SK-N-SH treated with all-trans-retinoic acid at 6 μM for 48 hours (cell line): ENCODE data around the gene WIPI1.

Source experiments
- ATAC-seq: fragments of 200-7000 bp; cut with Tn5 transposase; 3 replicates; pipeline ENCODE4 v1.9.1; 2020; ENCODE audit warnings: mild to moderate bottlenecking, moderate library complexity
- ARNTL ChIP-seq: fragments of 450-650 bp; formaldehyde crosslinking; IDR thresholded peaks from 2 replicates; pipeline ENCODE4 v1.5.0; 2020; ENCODE audit warnings: low read depth, mild to moderate bottlenecking, moderate library complexity, borderline replicate concordance
- BACH2 ChIP-seq: fragments of 250-450 bp; sonication (Bioruptor Pico); IDR thresholded peaks from 2 replicates; pipeline ENCODE4 v1.9.0; 2021; ENCODE audit warnings: mild to moderate bottlenecking, borderline replicate concordance
- CREB5 ChIP-seq: fragments of 250-450 bp; sonication (Bioruptor Pico); IDR thresholded peaks from 2 replicates; pipeline ENCODE4 v1.5.1; 2020; ENCODE audit warnings: low read depth, mild to moderate bottlenecking, moderate library complexity
- CSDC2 ChIP-seq: fragments of 250-450 bp; sonication (Bioruptor Pico); IDR thresholded peaks from 2 replicates; pipeline ENCODE4 v1.5.0; 2020; ENCODE audit warnings: mild to moderate bottlenecking, moderate library complexity
- CSRNP3 ChIP-seq: fragments of 250-450 bp; sonication (Bioruptor Pico); IDR thresholded peaks from 2 replicates; pipeline ENCODE4 v1.5.1; 2021; ENCODE audit warnings: mild to moderate bottlenecking, moderate library complexity
- ESRRG ChIP-seq: fragments of 250-450 bp; sonication (Bioruptor Pico); IDR thresholded peaks from 2 replicates; pipeline ENCODE4 v1.6.1; 2021; ENCODE audit warnings: mild to moderate bottlenecking
- GLIS3 ChIP-seq: fragments of 250-450 bp; sonication (Bioruptor Pico); IDR thresholded peaks from 2 replicates; pipeline ENCODE4 v1.5.0; 2020; ENCODE audit warnings: mild to moderate bottlenecking, moderate library complexity
- OSR1 ChIP-seq: fragments of 250-450 bp; sonication (Bioruptor Pico); IDR thresholded peaks from 2 replicates; pipeline ENCODE4 v1.8.0; 2022; ENCODE audit warnings: moderate library complexity, mild to moderate bottlenecking, inconsistent platforms
- PATZ1 ChIP-seq: fragments of 250-450 bp; sonication (Bioruptor Pico); IDR thresholded peaks from 2 replicates; pipeline ENCODE4 v1.8.0; 2020; ENCODE audit warnings: mild to moderate bottlenecking, moderate library complexity, borderline replicate concordance
- POU6F1 ChIP-seq: fragments of 250-450 bp; sonication (Bioruptor Pico); IDR thresholded peaks from 2 replicates; pipeline ENCODE4 v1.8.0; 2021; ENCODE audit warnings: low read depth, mild to moderate bottlenecking, moderate library complexity, borderline replicate concordance
- PPARA ChIP-seq: fragments of 250-450 bp; sonication (Bioruptor Pico); IDR thresholded peaks from 2 replicates; pipeline ENCODE4 v1.5.0; 2020; ENCODE audit warnings: mild to moderate bottlenecking, borderline replicate concordance
- RARB ChIP-seq: fragments of 250-450 bp; sonication (Bioruptor Pico); IDR thresholded peaks from 2 replicates; pipeline ENCODE4 v1.8.0; 2021; ENCODE audit warnings: mild to moderate bottlenecking, moderate library complexity
- SNAI2 ChIP-seq: fragments of 250-450 bp; sonication (Bioruptor Pico); IDR thresholded peaks from 2 replicates; pipeline ENCODE4 v1.5.0; 2020; ENCODE audit warnings: mild to moderate bottlenecking, moderate library complexity
- ZFP3 ChIP-seq: fragments of 250-450 bp; sonication (Bioruptor Pico); IDR thresholded peaks from 2 replicates; pipeline ENCODE4 v1.5.0; 2020; ENCODE audit warnings: mild to moderate bottlenecking, moderate library complexity
- ZNF565 ChIP-seq: fragments of 450-650 bp; formaldehyde crosslinking; conservative IDR thresholded peaks from 2 replicates; pipeline ENCODE4 v1.5.0; 2020; ENCODE audit warnings: low read depth, mild to moderate bottlenecking, moderate library complexity
- ZNF70 ChIP-seq: fragments of 450-650 bp; formaldehyde crosslinking; IDR thresholded peaks from 2 replicates; pipeline ENCODE4 v1.5.0; 2020; ENCODE audit warnings: mild to moderate bottlenecking, moderate library complexity
- ZNF8 ChIP-seq: fragments of 450-650 bp; formaldehyde crosslinking; IDR thresholded peaks from 2 replicates; pipeline ENCODE4 v1.5.0; 2020; ENCODE audit warnings: mild to moderate bottlenecking, moderate library complexity
- TF ChIP-seq, protein P1 (sequence below): fragments of 250-450 bp; sonication (Bioruptor Pico); IDR thresholded peaks from 2 replicates; pipeline ENCODE4 v1.5.0; 2020; ENCODE audit warnings: mild to moderate bottlenecking, moderate library complexity

The WIPI1 gene

DNA sequence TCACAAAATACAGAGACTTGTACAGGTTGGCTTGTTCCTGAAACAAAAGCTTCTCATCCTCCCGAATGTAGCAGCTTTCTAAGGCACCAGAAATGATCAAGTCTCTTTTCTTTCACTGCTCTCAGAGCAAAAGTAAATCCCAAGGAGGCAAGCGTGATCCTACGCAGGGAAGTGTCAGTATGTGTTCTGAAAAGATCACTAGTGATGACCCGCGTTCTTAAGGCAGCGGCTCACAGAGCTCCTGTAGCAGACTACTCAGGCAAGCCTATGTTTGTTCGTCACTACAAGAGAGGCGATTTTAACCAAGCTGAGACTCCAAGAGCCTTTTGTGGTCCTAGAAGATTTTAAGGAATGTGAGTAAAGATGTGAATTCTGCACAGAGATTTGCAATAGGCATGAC lies 34.5 kb downstream of the WIPI1 start:
- ATAC-seq: no peak

GRCh38 chr17:68421486-68421885 lies 35.8 kb downstream of the WIPI1 start:
- no peak for ATAC-seq
- TF ChIP-seq, protein P1, sequence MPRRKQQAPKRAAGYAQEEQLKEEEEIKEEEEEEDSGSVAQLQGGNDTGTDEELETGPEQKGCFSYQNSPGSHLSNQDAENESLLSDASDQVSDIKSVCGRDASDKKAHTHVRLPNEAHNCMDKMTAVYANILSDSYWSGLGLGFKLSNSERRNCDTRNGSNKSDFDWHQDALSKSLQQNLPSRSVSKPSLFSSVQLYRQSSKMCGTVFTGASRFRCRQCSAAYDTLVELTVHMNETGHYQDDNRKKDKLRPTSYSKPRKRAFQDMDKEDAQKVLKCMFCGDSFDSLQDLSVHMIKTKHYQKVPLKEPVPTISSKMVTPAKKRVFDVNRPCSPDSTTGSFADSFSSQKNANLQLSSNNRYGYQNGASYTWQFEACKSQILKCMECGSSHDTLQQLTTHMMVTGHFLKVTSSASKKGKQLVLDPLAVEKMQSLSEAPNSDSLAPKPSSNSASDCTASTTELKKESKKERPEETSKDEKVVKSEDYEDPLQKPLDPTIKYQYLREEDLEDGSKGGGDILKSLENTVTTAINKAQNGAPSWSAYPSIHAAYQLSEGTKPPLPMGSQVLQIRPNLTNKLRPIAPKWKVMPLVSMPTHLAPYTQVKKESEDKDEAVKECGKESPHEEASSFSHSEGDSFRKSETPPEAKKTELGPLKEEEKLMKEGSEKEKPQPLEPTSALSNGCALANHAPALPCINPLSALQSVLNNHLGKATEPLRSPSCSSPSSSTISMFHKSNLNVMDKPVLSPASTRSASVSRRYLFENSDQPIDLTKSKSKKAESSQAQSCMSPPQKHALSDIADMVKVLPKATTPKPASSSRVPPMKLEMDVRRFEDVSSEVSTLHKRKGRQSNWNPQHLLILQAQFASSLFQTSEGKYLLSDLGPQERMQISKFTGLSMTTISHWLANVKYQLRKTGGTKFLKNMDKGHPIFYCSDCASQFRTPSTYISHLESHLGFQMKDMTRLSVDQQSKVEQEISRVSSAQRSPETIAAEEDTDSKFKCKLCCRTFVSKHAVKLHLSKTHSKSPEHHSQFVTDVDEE (CRISPR knock-in tag): no peak
- TF ChIP-seq POU6F1 (CRISPR knock-in tag) (no peak), ZNF565 (CRISPR knock-in tag) (no peak), CSDC2 (CRISPR knock-in tag) (no peak), ESRRG (CRISPR knock-in tag) (no peak)

More for the DNA sequence above, 34.5 kb downstream of the WIPI1 start:
- TF ChIP-seq CSDC2 (CRISPR knock-in tag): no peak
- TF ChIP-seq, protein P1 (CRISPR knock-in tag): no peak
- no peak for TF ChIP-seq GLIS3
- no peak for TF ChIP-seq CSRNP3 (CRISPR knock-in tag)
- TF ChIP-seq SNAI2 (CRISPR knock-in tag): no peak
- no peak for TF ChIP-seq OSR1
- TF ChIP-seq ZNF8 (CRISPR knock-in tag): no peak
- no peak for TF ChIP-seq PPARA (CRISPR knock-in tag)
- no peak for TF ChIP-seq ZNF70 (CRISPR knock-in tag)
- TF ChIP-seq ARNTL: no peak
- TF ChIP-seq CREB5 (CRISPR knock-in tag): no peak

DNA sequence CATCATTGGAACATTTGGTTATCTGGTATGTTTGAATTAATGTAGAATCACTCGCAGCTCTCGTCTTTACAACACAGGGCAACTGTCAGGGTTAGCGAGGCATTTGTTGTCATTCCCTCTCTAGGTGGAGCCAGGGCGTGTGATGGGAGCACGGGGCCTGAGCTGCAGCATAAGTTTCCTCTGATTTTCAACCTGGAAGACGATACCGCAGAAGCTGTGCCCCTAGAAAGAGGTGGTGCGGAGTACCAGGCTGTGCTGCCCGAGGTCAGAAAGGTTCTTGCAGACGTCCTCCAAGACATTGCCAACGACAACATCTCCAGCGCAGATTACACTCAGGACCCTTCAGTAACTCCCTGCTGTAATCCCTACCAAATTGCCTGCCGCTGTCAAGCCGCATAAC lies 37.2 kb downstream of the WIPI1 start:
- ATAC-seq: no peak; the same call in 2 of the 3 replicates
- no peak for TF ChIP-seq PATZ1 (CRISPR knock-in tag)
- no peak for TF ChIP-seq ARNTL
- TF ChIP-seq POU6F1 (CRISPR knock-in tag): no peak
- TF ChIP-seq OSR1: no peak
- no peak for TF ChIP-seq ZFP3 (CRISPR knock-in tag)
- TF ChIP-seq CREB5 (CRISPR knock-in tag): no peak
- TF ChIP-seq CSRNP3 (CRISPR knock-in tag): no peak
- TF ChIP-seq RARB (CRISPR knock-in tag): no peak
- no peak for TF ChIP-seq ESRRG (CRISPR knock-in tag)
- TF ChIP-seq SNAI2 (CRISPR knock-in tag): no peak
- no peak for TF ChIP-seq GLIS3
- TF ChIP-seq BACH2: no peak
